ENCODE data around the gene BCAS3.

BCAS3 gene

DNA sequence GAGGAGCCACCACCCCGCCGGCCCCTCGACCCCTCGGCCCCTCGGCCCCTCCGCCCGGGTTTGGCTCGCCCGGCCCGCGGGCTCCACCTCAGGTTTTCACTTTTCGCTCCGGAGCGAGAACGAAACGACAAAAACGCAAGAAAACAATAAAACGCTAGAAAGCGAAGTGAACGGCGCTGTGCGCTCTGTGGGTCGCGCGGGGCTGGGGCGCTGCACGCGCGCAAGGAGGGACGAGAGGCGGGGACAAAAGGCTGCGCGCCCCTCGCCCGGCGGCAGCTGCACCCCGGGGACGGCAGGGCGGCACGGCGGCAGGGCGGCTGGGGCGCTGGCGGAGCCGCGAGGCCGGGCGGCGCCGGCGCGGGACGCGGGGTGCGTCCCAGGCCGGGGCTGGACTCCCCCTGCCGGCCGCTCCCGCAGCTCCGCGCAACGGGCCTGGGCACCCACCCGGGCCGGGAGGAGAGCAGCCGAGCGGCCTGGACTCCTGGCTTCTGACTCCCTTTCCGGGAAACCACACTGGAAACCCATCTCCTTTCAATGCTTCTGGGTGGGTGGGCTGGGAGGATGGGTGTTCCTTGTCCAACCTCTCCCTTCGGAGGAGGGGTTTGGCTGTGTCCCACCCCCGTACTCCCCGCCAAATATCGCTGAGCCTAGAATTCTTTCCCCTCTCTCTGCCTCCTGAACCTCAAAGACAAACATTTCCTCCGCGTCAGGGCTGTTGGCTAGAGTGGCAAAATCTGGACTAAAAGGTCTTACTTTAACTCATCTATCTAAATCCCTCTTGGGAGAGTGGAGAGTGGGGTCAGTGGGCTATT lies 731.9 kb downstream of the BCAS3 start:
- no peak for DNase-seq (ENCODE audit: low read depth)

DNA sequence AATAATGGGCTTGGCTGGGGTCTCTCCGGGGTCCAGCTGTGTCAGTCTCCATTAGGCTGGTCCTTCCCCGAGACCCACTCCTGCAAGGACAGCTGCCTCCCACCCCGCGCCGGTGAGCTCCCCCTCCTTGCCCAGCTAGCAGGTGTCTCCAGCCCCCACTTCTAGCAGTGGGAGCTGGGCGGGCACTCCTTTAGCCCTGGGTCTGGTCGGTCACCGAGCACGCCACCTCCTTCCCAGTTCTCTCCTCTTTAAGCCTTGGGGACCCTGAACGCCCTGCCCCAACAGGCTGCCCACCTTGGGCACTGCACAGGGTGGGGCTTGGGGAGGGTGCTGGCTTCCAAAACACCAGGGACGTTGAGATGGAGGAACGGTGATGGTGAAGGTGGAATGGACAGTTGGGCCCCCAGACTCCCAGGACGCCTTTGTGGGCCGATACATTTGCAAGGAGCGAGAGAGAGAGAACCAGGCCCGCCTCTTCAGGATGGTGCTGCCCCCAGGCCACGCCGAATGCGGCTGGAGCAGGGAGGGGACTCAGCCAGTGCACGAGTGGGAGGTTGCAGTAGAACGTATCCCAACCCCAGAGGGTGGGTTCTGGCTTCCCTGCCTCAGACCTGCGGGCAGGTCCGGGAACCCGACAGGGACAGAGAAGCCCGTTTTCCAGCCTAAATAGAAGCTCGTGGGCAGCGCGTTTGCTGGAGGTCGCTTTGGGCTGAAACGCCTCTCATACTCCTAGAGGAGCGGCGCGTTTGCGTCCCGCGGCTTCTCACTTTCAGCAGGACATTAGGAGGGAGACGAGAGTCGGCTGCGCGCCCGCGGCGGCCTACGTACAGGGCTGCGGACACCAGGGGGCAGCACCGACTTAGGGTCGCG lies 732.7 kb downstream of the BCAS3 start:
- no peak for DNase-seq (ENCODE audit: low read depth)

DNA sequence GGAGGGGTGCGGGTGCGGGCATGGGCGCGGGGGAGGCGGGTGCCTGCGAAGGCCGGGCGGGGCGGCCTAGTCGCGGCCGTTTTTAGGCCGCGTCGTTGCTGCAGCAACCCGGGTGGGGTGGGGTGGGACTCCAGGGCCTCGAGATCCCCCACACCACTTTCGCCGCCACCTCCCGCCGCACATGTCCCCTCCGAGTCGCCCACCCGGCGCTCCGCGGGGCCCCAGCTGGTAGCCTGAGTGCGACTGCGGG lies 733.3 kb downstream of the BCAS3 start:
- DNase-seq (ENCODE audit: low read depth), result no peak

DNA sequence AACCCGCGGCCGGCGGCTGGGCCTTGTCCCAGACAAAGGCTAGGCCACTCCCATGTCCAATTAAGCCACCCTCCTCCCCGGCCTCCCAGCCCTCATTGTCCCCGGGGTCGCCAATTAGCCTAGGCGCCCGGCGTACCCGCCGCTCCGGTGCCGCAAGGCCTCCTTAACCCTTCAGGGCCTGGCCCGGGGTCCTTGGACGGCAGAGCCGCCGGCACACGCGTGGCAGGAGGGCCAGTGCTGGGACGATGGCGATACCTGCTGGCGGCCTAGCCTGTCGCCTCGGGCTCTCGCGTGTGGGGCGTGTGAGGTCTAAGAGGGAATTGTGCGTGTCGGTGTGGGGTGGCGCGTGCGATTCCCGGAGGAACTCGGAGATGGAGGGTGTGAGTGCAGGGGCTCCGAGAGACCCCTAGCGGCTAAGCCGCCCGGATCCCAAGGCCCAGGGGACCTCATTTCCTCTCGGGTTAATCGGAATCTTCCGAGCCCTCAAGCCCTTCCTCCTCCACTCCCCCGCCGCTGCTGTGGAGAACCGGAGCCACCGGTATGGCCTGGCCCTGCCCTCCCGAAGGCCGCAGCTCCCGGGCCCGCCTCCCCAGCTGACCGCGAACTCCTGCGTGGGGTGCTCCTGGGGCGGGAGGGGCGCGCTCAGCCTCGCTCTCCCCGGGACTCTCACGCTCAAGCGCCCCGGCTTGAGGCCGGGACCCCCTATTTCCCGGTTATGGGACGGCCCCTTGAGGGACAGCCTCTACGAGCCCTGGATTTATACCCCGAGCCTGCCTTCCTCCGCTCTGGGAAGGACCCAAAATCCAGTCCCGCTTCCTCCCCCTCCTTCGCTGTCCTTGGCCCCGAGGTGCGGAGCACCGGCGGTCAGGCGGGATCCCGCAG lies 733.9 kb downstream of the BCAS3 start:
- no peak for DNase-seq (ENCODE audit: low read depth)

DNA sequence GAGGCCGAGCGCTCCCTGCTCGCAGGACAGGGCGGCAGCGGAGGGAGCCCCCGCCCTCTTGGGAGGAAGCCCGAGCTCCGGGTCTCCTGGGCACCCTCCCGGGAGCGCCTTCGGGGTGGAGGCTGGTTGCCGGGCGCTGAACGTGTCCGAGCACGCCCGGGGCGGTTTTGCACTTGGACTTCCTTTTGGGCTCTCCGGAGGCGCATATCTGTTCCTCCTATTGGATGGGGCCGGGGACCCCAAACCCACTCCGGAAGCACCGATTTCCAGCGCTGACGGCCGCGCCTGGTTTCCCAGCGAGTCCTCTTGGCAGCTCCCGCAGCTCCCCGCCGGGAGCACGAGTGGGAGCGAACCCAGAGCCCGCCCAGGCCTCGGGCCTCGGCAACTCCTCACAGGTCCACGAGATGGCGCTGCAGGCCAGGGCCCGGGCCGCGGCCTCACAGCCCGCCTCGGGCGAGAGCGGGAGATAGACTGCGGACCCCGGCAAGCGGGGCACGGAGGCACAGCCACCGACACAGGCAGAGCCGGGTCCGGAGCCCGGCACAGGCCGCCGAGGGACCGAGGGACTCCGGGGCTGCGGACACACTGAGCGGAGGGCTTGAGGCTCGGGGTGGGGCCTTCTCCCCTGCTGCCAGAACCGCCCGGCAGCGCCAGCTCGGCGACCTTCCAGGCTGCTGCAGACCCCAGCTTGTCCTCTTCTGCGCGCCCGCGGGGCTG lies 734.6 kb downstream of the BCAS3 start:
- no peak for DNase-seq (ENCODE audit: low read depth)

DNA sequence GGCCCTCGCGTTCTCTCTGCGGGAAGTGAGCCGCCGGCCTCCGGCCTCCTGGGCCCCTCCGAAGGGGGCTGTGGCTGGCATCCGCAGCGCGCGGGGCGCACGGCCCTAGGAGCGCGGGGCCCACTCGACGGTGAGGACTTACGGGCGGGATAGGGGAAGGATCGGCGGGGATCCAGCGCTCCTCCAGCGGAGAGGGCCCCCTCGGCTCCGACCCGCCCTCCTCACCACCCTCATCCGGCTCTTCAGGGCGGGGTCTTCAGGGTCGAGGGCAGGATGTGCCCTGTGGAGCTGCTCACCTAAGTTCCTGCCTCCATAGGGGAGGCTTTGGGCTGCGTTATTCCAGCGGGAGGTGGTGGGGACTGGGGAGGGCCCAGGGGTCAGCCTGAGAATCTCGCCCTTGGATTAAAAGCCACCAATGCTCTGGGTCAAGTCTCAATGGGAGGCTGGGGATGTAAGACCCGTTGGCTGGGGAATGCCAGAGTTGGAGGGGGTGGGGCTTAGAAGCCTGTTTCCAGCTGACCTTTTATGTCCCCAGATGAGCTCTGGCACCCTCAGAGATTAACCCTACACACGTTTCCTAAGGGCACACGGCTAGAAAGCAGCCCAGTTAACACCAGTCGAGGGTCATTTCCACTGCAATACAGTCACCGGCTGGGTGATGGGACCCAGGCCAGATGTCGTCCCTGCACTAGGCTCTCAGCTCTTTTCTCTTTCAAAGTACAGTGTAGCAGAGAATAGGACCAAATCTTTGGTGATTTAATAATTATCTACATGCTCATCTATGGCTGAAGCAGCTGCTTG lies 735.4 kb downstream of the BCAS3 start:
- no peak for DNase-seq (ENCODE audit: low read depth)

DNA sequence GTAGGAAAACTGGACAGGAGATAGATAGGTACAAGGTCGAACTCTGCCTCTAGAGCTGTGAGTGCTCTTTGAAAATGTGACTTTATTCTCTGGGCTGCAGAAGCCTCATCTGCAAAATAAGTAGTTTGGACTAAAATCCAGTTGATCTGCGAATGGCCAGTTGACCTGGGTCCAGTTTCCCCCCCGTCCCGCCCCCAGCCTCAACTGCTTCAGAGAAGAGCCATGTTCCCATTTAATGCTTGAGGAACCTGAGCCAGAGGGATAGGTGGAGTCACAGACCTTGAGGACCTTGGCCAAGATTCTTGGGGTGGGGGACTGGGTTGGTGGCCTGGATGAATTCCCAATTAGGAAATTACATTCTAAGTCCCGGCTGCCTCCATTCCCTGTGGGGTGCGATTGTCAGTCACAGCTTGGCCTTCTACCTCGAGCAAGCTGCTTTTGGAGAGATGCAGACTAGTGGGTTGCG lies 736.0 kb downstream of the BCAS3 start:
- DNase-seq (ENCODE audit: low read depth), result no peak

DNA sequence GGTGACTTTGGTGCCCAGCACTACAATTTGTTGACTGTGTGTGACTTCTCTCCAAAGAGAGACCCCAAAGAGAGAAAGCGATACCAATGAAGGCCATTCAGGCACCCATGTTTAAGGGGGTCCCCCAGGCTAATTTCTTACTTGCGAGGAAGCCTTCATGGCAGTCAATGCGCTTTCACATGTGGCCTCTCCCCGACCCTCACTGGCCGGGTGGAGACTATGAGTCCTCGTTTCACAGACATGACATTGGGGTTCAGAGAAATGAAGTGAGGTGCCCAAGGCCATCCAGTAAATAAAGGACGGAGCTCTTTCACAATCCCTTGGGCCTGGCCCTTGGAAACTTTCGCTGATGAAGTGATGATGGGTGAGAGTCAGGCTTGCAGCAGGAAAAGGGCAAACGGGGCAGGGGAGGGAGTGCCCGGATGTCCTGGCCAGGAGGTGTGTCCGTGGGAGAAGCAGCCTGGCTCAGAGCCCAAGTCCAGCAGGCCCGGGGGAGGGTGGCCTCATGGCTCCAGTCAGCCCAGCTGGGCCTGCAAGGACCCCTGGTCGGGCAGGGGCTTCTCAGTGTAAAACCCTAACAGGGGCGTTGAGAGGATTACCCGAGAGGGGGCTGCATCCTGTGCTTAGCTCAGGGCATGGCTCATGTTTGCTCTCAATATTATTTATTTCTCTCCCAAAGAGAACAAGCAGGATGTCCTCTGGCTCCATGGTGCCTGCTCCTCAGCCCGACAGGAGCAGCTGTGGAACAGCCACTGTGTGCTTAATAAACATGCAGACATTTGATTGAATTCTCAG lies 736.7 kb downstream of the BCAS3 start:
- DNase-seq (ENCODE audit: low read depth), result no peak

DNA sequence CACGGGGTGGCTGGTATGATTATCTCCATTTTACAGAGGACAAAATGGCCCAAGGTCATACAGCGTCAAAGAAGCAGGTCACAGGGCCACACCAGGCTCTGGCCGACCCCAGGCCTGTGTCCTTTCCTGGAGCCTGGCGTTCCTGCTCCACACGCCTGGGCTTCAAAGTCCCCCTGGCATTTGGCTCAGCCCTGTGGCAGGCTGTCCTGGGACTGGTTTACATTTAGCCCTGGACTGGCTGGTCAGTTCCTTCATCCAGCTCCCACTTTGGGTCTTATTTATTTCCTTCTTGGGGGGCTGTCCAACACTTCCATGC lies 737.2 kb downstream of the BCAS3 start:
- DNase-seq (ENCODE audit: low read depth), result no peak

DNA sequence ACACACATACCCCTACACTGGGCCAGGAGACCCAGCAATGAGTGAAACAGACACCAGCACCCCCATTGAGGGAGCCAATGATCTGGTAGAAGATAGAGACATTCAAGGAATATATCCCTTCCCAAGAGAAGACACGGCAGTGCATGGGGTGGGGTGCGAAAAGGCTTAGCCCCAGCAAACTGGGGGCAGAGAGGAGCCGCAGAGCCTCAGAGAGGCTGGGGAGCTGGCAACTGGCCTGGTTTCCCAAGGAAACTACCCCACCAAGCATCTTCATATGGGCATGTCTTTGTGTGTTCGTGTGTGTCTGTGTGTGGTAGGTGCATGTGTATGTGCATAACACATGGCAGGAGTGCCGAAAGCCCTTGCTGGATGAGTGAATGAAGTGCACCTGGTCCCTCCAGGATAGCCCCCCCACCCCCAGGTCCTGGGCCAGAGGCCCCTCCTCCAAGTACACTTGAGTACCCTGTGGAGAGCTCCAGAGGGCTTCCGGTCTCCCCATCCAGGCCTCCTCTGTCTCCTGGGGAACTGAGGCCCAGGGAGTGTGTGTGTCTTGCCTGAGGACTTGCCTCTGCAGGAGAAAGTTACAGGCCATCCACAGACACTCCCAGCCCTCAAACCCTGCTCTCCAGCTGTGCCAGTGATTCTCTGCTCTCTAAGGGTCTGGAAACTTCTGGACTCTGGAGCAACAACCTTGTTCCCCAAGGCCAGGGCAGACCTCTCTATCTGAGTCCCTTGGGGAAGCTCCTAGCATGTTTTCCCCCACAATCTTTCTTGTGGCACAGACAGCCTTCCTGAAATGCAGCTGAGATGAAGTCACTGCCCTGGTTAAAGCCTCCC lies 737.9 kb downstream of the BCAS3 start:
- no peak for DNase-seq (ENCODE audit: low read depth)

DNA sequence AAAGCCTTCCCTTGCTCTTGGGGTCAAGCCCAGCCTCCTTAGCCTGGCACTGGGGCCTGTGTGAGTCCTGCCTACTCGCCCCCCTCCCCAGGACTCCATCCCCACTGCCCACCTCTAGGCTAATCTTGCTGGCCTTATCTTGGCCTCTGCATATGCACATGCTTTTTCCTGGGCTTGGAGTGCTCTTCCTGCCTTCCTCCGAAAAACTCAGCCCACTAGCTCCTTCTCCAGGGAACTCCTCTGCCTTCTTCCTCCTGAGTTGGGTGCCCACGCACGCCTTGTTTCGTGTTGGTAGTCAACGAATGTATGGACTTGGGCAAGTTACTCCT lies 738.5 kb downstream of the BCAS3 start:
- no peak for DNase-seq (ENCODE audit: low read depth)

DNA sequence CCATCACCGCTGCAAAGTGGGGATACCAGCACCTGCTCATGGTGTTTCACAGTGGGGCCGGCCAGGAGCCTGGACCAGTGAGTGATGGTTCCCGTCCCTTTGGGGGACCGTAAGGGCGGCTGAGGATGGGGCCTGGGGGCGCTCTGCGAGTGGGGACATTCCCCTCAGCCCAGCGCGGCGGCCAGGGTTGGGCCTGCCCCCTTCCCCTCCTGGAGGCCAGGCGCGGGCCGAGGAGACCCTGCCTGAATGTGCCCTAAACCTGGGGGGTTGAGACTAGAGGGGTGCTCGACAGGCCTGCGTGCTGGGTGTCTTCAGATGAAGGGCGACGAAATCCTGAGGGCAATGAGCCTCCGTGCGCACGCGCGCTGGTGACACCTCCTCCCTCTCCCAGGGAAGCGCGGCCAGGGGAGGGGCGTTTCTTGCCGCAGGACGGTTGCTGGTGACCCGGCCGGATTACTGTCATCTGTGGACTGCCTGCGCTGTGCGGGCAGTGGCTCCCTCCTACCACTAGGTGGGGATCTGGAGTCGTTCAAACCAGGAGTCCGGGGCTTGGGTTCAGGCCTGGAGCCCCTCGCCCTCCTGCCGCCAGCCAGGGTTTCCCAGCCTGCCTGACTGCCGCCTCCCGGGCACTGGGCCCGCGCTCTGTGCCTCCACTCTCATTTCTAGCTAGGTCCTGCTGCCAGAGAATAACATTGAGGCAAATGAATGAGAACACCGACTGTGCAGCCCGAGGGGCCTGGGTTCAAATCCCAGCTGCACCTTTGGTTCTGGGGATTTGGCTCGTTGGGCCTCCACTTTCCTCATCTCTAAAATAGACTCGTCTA lies 739.1 kb downstream of the BCAS3 start:
- no peak for DNase-seq (ENCODE audit: low read depth)

DNA sequence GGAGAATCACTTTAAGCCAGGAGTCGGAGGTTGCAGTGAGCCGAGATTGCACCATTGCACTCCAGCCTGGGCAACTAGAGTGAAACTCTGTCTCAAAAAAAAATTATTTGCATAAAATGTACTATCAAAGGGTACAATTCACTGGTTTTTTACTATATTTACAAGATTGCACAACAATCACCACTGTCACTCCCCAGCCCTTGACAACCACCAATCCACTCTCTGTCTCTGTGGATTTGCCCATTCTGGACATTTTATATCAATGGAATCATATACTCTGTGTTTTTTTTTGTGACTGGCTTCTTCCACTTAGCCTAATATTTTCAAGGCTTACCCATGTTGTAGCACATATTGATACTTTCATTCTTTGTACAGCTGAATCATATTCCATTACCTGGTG lies 740.8 kb downstream of the BCAS3 start:
- DNase-seq (ENCODE audit: low read depth), result no peak

DNA sequence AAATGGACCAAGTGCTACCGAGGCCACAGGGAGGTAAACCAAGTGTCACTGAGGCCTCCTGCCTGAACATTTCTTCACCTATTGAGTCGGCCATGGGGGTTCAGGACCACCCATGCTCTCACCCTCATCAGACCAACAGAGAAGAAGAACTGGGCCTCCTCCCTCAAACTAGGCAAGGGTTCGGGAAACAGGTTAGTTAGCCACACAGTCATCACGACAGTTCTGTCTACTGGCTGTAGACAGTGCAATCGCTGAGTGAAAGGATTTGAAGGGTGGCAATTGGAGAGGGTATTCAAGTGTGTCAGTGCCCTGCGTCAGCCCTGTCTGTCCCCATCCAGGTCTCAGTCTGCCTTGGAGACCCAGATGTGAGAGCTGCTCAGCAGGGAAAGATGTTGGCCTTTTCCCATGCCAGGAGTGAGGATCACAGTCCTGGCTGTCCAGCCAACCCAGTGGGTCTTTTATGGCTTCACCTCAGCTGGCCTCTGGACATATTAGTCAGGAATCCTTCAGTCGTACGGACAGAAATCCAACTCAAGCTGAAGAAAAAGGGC lies 741.9 kb downstream of the BCAS3 start:
- DNase-seq (ENCODE audit: low read depth), result no peak

DNA sequence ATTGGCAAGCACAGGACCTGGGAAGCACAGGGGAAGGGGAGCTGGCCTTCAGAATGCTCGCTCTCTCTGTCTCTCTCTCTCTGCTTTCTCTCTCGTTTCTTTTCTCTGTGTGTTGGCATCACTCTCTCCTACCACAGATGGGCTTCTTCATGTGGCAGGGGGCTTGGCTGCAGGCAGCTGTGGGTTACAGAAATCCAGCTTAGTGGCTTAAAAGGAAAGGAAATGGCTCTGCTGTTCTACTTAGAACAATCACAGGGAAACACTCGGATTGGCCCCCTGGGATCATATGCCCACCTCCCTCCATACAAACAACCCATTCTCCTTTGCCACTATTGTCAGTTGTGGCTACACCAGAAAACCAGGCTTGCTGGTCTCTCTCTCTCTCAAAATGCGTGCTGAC lies 742.4 kb downstream of the BCAS3 start:
- DNase-seq (ENCODE audit: low read depth), result no peak

DNA sequence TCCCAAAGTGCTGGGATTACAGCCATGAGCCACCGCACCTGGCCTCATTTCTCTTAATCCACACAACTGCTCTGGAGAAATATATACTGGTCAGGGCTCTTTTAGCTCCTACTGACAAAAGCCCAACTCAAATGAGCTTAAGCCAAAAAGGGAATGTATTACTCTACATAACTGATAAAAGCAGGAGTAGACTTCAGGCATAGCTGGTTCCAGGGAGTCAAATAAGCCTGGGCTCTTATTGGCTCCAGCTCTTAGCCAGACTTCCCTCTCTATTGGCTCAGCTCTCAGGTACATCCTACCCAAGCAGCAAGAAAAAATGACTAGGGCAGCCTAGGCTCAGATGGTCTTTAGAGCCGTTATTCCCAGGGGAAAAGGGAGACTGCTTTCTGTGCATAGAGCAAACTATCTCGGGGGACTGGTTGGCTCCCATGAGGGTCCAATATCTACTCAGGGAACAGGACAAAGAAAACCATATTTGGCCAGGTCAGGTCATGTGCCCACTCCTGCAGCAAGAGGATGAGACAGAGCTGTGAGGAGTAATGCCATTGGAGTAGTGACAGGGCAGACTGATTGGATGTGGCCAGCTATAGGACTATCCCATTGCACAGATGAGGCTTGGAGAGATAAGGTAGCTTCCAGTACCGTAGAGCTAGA lies 743.2 kb downstream of the BCAS3 start:
- no peak for DNase-seq (ENCODE audit: low read depth)

DNA sequence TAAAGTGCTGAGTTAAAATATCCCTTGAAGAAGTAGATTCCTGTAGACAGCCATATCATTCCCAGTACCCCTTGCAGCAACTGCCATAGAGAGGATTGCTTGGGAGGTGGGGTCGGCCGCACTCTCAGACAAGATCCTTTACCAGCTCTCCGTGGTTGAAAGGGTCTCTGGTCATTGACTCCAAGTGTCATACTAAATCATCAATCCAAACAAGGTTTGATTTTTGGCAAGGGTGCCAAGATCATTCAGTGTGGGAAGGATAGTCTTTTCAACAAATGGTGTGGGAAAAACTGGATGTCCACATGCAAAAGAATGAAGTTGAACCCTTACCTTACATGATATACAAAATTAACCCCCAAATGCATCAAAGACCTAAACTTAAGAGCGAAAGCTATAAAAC lies 743.8 kb downstream of the BCAS3 start:
- DNase-seq (ENCODE audit: low read depth), result no peak

Measured in HS-27A (cell line).